ENCODE results near the gene SELP.

The SELP gene

DNA sequence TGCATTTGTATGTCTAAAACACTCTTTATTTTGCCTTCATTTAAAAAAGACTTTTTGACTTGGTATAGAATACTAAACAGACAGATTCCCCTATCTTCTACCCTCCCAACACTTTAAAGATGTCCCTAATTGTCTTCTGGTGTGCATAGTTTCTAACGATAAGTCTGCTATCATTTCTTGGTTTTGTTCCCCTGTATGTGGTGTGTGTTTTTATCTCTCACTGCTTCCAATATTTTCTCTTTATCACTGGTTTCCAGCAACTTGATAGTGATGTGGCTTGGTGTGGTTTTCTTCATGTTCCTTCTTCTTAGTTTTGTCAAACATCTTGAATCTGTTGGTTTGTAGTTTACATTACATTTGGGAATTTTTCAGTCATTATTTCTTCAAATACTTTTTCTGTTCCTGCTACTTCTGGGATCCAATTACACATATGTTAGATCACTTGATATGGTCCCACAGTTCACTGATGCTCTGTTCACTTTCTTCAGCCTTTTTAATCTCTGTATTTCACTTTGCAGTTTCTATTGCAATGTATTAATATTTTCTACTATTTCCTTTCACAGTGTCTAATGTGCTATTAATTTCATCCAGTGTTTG is 66.8 kb downstream of the SELP start:
- TF ChIP-seq, protein P1, sequence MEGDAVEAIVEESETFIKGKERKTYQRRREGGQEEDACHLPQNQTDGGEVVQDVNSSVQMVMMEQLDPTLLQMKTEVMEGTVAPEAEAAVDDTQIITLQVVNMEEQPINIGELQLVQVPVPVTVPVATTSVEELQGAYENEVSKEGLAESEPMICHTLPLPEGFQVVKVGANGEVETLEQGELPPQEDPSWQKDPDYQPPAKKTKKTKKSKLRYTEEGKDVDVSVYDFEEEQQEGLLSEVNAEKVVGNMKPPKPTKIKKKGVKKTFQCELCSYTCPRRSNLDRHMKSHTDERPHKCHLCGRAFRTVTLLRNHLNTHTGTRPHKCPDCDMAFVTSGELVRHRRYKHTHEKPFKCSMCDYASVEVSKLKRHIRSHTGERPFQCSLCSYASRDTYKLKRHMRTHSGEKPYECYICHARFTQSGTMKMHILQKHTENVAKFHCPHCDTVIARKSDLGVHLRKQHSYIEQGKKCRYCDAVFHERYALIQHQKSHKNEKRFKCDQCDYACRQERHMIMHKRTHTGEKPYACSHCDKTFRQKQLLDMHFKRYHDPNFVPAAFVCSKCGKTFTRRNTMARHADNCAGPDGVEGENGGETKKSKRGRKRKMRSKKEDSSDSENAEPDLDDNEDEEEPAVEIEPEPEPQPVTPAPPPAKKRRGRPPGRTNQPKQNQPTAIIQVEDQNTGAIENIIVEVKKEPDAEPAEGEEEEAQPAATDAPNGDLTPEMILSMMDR (conservative IDR thresholded peaks at IDR 0.05; ENCODE audit: low read length): no peak
- TF ChIP-seq EZH2phosphoT487 (IDR thresholded peaks at IDR 0.05; ENCODE audit: borderline replicate concordance): no peak
- H3K9ac ChIP-seq (ENCODE audit: low read depth, low read length, poor library complexity, severe bottlenecking): no peak overlapping the region
- H3K79me2 ChIP-seq (ENCODE audit: insufficient read depth, low read length): no peaks in the 10 kb centered on the region
- H3K4me3 ChIP-seq (ENCODE audit: low read length, poor library complexity, severe bottlenecking): no peak overlapping the region
- H3K4me2 ChIP-seq (ENCODE audit: low read depth, low read length, poor library complexity, severe bottlenecking): no peak overlapping the region
- peaks cover 24% of the 10 kb centered on the region for H3K4me1 ChIP-seq (ENCODE audit: insufficient read depth, low read length, poor library complexity, severe bottlenecking)
- H3K9me2 ChIP-seq (replicated peaks; ENCODE audit: low read depth, low read length): no peaks in the 10 kb centered on the region
- no peaks in the 10 kb centered on the region for H3K36me3 ChIP-seq (ENCODE audit: insufficient read depth, low read length)
- H3K9me3 ChIP-seq (ENCODE audit: insufficient read depth, low read depth, low read length): no peaks in the 10 kb centered on the region
- H4K20me1 ChIP-seq (ENCODE audit: insufficient read depth, low read length, poor library complexity, severe bottlenecking): no peaks in the 10 kb centered on the region
- no peak overlapping the region for H2AFZ ChIP-seq (ENCODE audit: low read length)
- no peaks in the 10 kb centered on the region for H3K27me3 ChIP-seq (ENCODE audit: insufficient read depth, low read length, poor library complexity, severe bottlenecking)
- H3F3A ChIP-seq (ENCODE audit: low read depth): no peaks in the 10 kb centered on the region; the same call in 1 of the 2 replicates

DNA sequence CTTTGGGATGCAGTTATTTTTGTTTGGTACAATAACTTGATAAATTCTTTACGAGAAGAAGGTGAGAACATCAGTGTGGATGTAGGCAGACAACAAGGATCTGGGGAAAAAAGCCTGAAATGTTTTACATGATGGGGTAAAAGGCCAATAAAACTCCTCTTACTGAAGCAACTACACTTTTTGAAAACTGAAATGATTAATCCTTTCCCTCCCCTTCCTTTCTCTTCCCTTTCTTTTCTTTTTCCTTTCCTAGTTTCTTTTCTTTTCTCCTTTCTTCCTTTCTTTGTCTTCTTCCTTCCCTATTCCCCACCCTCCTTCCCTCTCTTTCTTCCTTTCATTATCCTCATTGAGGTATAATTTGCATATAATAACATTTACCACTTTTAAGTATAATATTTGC is 68.2 kb downstream of the SELP start:
- Histone ChIP-seq H3F3A (ENCODE audit: low read depth) (no peaks in the 10 kb centered on the region; the same call in 1 of the 2 replicates), H3K9ac (ENCODE audit: low read depth, low read length, poor library complexity, severe bottlenecking) (no peak overlapping the region), H3K36me3 (ENCODE audit: insufficient read depth, low read length) (no peaks in the 10 kb centered on the region), H3K4me2 (ENCODE audit: low read depth, low read length, poor library complexity, severe bottlenecking) (no peak overlapping the region), H4K20me1 (ENCODE audit: insufficient read depth, low read length, poor library complexity, severe bottlenecking) (no peaks in the 10 kb centered on the region), H3K79me2 (ENCODE audit: insufficient read depth, low read length) (no peaks in the 10 kb centered on the region), H3K27me3 (ENCODE audit: insufficient read depth, low read length, poor library complexity, severe bottlenecking) (no peaks in the 10 kb centered on the region), H3K4me3 (ENCODE audit: low read length, poor library complexity, severe bottlenecking) (no peak overlapping the region), H2AFZ (ENCODE audit: low read length) (no peak overlapping the region), H3K9me3 (ENCODE audit: insufficient read depth, low read depth, low read length) (no peaks in the 10 kb centered on the region), H3K4me1 (ENCODE audit: insufficient read depth, low read length, poor library complexity, severe bottlenecking) (peaks cover 23% of the 10 kb centered on the region), H3K9me2 (replicated peaks; ENCODE audit: low read depth, low read length) (no peaks in the 10 kb centered on the region)
- no peak for TF ChIP-seq EZH2phosphoT487 (IDR thresholded peaks at IDR 0.05; ENCODE audit: borderline replicate concordance)
- TF ChIP-seq, protein P1 (conservative IDR thresholded peaks at IDR 0.05; ENCODE audit: low read length): no peak

DNA sequence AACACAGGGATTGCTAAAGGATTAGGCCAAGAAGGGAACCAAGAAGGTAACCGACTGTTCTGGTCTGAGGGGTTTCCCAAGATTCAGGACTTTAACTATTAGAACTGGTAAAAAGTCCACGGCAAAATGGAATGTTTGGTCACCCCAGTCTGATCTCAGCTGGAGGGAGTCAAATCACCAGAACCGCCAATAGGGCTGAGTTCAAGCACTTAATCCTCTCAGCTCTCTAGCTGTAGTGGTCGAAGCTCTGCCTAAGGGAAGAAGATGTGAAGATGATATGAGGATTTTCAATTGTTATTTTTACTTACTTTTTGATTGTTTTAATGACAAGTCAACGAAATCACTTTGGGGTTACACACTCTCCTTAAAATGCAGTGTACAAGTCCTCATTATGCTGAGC is 72.8 kb downstream of the SELP start:
- no peak for TF ChIP-seq EZH2phosphoT487 (IDR thresholded peaks at IDR 0.05; ENCODE audit: borderline replicate concordance)
- TF ChIP-seq, protein P1 (conservative IDR thresholded peaks at IDR 0.05; ENCODE audit: low read length): no peak
- Histone ChIP-seq H2AFZ (ENCODE audit: low read length) (no peak overlapping the region), H4K20me1 (ENCODE audit: insufficient read depth, low read length, poor library complexity, severe bottlenecking) (no peaks in the 10 kb centered on the region), H3K9me3 (ENCODE audit: insufficient read depth, low read depth, low read length) (no peaks in the 10 kb centered on the region), H3K4me2 (ENCODE audit: low read depth, low read length, poor library complexity, severe bottlenecking) (no peak overlapping the region), H3K4me1 (ENCODE audit: insufficient read depth, low read length, poor library complexity, severe bottlenecking) (peaks cover 6% of the 10 kb centered on the region), H3K79me2 (ENCODE audit: insufficient read depth, low read length) (no peaks in the 10 kb centered on the region), H3K9me2 (replicated peaks; ENCODE audit: low read depth, low read length) (no peaks in the 10 kb centered on the region), H3K4me3 (ENCODE audit: low read length, poor library complexity, severe bottlenecking) (no peak overlapping the region), H3K27me3 (ENCODE audit: insufficient read depth, low read length, poor library complexity, severe bottlenecking) (no peaks in the 10 kb centered on the region), H3K9ac (ENCODE audit: low read depth, low read length, poor library complexity, severe bottlenecking) (no peak overlapping the region), H3K36me3 (ENCODE audit: insufficient read depth, low read length) (no peaks in the 10 kb centered on the region), H3F3A (ENCODE audit: low read depth) (no peaks in the 10 kb centered on the region)
